Measurements from ENCODE around the gene POU2F3.

POU2F3 gene

GRCh38 chr11:120303004-120303637 is 63.2 kb downstream of the POU2F3 start:
- DNase-seq, result peak; percentile 78
- in situ Hi-C loops (cut with MboI; ENCODE audit: low pct_unique_long_range_greater_than_20kb, low sequenced_read_pairs), result no loop called here

- DNase-seq, result peak; percentile 12
- in situ Hi-C loops (cut with MboI; ENCODE audit: low pct_unique_long_range_greater_than_20kb, low sequenced_read_pairs), result no loop called here
Measured at GRCh38 chr11:120304526-120304925, 64.6 kb downstream of the POU2F3 start.

GRCh38 chr11:120305286-120305685 is 65.3 kb downstream of the POU2F3 start:
- in situ Hi-C loops (cut with MboI; ENCODE audit: low pct_unique_long_range_greater_than_20kb, low sequenced_read_pairs), result no loop called here
- no peak for DNase-seq

- in situ Hi-C loops (cut with MboI; ENCODE audit: low pct_unique_long_range_greater_than_20kb, low sequenced_read_pairs), result no loop called here
- no peak for DNase-seq
Measured at GRCh38 chr11:120306519-120307242, 66.7 kb downstream of the POU2F3 start.

GRCh38 chr11:120307476-120307875 is 67.5 kb downstream of the POU2F3 start:
- in situ Hi-C loops (cut with MboI; ENCODE audit: low pct_unique_long_range_greater_than_20kb, low sequenced_read_pairs), result no loop called here
- DNase-seq, result no peak

GRCh38 chr11:120308081-120308480 is 68.1 kb downstream of the POU2F3 start:
- no peak for DNase-seq
- in situ Hi-C loops (cut with MboI; ENCODE audit: low pct_unique_long_range_greater_than_20kb, low sequenced_read_pairs), result no loop called here

GRCh38 chr11:120310870-120311269 is 70.9 kb downstream of the POU2F3 start:
- in situ Hi-C loops (cut with MboI; ENCODE audit: low pct_unique_long_range_greater_than_20kb, low sequenced_read_pairs), result no loop called here
- no peak for DNase-seq

- in situ Hi-C loops (cut with MboI; ENCODE audit: low pct_unique_long_range_greater_than_20kb, low sequenced_read_pairs), result no loop called here
- DNase-seq, result no peak
Measured at GRCh38 chr11:120314861-120315260, 74.9 kb downstream of the POU2F3 start.

- DNase-seq, result no peak
- in situ Hi-C loops (cut with MboI; ENCODE audit: low pct_unique_long_range_greater_than_20kb, low sequenced_read_pairs), result no loop called here
Measured at GRCh38 chr11:120316880-120317688, 77.1 kb downstream of the POU2F3 start.

- no peak for DNase-seq
- in situ Hi-C loops (cut with MboI; ENCODE audit: low pct_unique_long_range_greater_than_20kb, low sequenced_read_pairs), result no loop called here
Measured at GRCh38 chr11:120317689-120318480, 77.9 kb downstream of the POU2F3 start.

- in situ Hi-C loops (cut with MboI; ENCODE audit: low pct_unique_long_range_greater_than_20kb, low sequenced_read_pairs), result no loop called here
- DNase-seq, result no peak
Measured at GRCh38 chr11:120318906-120319305, 79.0 kb downstream of the POU2F3 start.

GRCh38 chr11:120324932-120325810 is 85.2 kb downstream of the POU2F3 start, which contains the start of gene TLCD5:
Gene TLCD5, plus strand, starts transcription at chr11:120325299. Its CDS starts 2,143 bp downstream, at chr11:120327442.
- in situ Hi-C loops (cut with MboI; ENCODE audit: low pct_unique_long_range_greater_than_20kb, low sequenced_read_pairs), result no loop called here
- no peak for DNase-seq

GRCh38 chr11:120326228-120326627 is 86.3 kb downstream of the POU2F3 start:
- in situ Hi-C loops (cut with MboI; ENCODE audit: low pct_unique_long_range_greater_than_20kb, low sequenced_read_pairs), result no loop called here
- no peak for DNase-seq

GRCh38 chr11:120326845-120327281 is 86.9 kb downstream of the POU2F3 start:
- no peak for DNase-seq
- in situ Hi-C loops (cut with MboI; ENCODE audit: low pct_unique_long_range_greater_than_20kb, low sequenced_read_pairs), result no loop called here

GRCh38 chr11:120327311-120327710 is 87.4 kb downstream of the POU2F3 start:
- DNase-seq, result no peak
- in situ Hi-C loops (cut with MboI; ENCODE audit: low pct_unique_long_range_greater_than_20kb, low sequenced_read_pairs), result no loop called here

- no peak for DNase-seq
- in situ Hi-C loops (cut with MboI; ENCODE audit: low pct_unique_long_range_greater_than_20kb, low sequenced_read_pairs), result no loop called here
Measured at GRCh38 chr11:120329556-120329955, 89.6 kb downstream of the POU2F3 start.

- peak; percentile 26 for DNase-seq
Measured at GRCh38 chr11:120330045-120330444, 90.1 kb downstream of the POU2F3 start.

GRCh38 chr11:120331301-120331996 is 91.5 kb downstream of the POU2F3 start:
- no peak for DNase-seq
- in situ Hi-C loops (cut with MboI; ENCODE audit: low pct_unique_long_range_greater_than_20kb, low sequenced_read_pairs), result no loop called here

More at GRCh38 chr11:120330045-120330444, 90.1 kb downstream of the POU2F3 start:
- in situ Hi-C loops (cut with MboI; ENCODE audit: low pct_unique_long_range_greater_than_20kb, low sequenced_read_pairs), result no loop called here
